Prostate gland (tissue), 2 donors: ENCODE measurements around the gene SLC26A11. TPM values are rescaled to one million over a fixed set of nuclear protein-coding genes. Genes with fewer than 3 reads are reported as not detected.

ENCODE experiments used
- DNase-seq: peaks from one replicate; pipeline ENCODE4 v3.0.0-alpha.2; 2019; ENCODE audit warnings: low spot score
- H3K27ac ChIP-seq, 2 donors: fragments of 200-600 bp; sonication (generic); 2 replicates each; pipeline ENCODE4 v1.5.1; 2017 to 2019
- H3K27me3 ChIP-seq: fragments of 200-600 bp; sonication (generic); replicated peaks from 2 replicates; pipeline ENCODE4 v1.5.1; 2019; ENCODE audit not compliant: insufficient read depth
- H3K36me3 ChIP-seq, 2 donors: fragments of 200-600 bp; sonication (generic); 1 replicate in 1 of 2; 2 replicates in 1 of 2; pipeline versions ENCODE4 v1.5.1 to v1.8.1; 2017 to 2019
- H3K4me1 ChIP-seq: fragments of 200-600 bp; sonication (generic); replicated peaks from 2 replicates; pipeline ENCODE4 v1.5.1; 2019
- H3K4me3 ChIP-seq, 2 donors: fragments of 200-600 bp; sonication (generic); 2 replicates each; pipeline ENCODE4 v1.5.1; 2017 to 2019
- H3K9me3 ChIP-seq: fragments of 200-600 bp; sonication (generic); 2 replicates; pipeline ENCODE4 v1.5.1; 2017
- CTCF ChIP-seq, 4 experiments: fragments of 200-600 bp in 2 of 4; fragments of 450-650 bp in 2 of 4; sonication (generic) in 2 of 4; IDR thresholded peaks; 1 replicate in 3 of 4; 2 replicates in 1 of 4; pipeline ENCODE4 v1.5.1; 2016 to 2019; ENCODE audit warnings: antibody characterized with exemption in 4 of 4, mild to moderate bottlenecking in 2 of 4, moderate library complexity in 2 of 4
- POLR2A ChIP-seq: fragments of 450-650 bp; IDR thresholded peaks from one replicate; pipeline ENCODE4 v1.6.1; 2016; ENCODE audit warnings: antibody characterized with exemption, mild to moderate bottlenecking
- POLR2AphosphoS5 ChIP-seq: sonication (generic); formaldehyde crosslinking; IDR thresholded peaks from one replicate; pipeline ENCODE4 v1.6.1; 2017; ENCODE audit warnings: antibody characterized with exemption
- WGBS: methylation state at CpG from one replicate; pipeline ENCODE4 v1.1.5; 2018; 5-methylcytosine and 5-hydroxymethylcytosine counted together
- intact Hi-C: fragments of 100-400 bp; cut with DNase I; formaldehyde crosslinking; loops from one replicate; pipeline ENCODE4 v1.14.2; 2022
- total RNA-seq, 2 donors: library from RNA; depleted of rRNA; stranded (reverse); fragments of >200 nt; gene quantifications; one replicate each; pipeline ENCODE4 v1.1.0, GENCODE V29; 2016

Gene SLC26A11
- total RNA-seq, 2 donors from 2014 or later: 16.9 to 32.4 TPM

- H3K27me3 ChIP-seq: no peaks in the 10 kb centered on the region
- H3K27ac ChIP-seq: no peak overlapping the region
- DNase-seq: no peak
- WGBS: 43% methylated on average over 2 of the region's 2 CpGs
- no peak overlapping the region for H3K4me3 ChIP-seq
- TF ChIP-seq POLR2AphosphoS5 (no peak), POLR2A (no peak), CTCF (IDR thresholded peaks at IDR 0.05) (no peak)
- H3K9me3 ChIP-seq: no peaks in the 10 kb centered on the region
- no peaks in the 10 kb centered on the region for H3K4me1 ChIP-seq
- no peaks in the 10 kb centered on the region for H3K36me3 ChIP-seq
- intact Hi-C loops: no loop called here
These were observed 49.2 kb downstream of the SLC26A11 start for GRCh38 chr17:80269405-80269807.

- intact Hi-C loops: no loop called here
- 78% methylated on average over 10 of the region's 10 CpGs for WGBS
- H3K9me3 ChIP-seq: no peaks in the 10 kb centered on the region
- no peak for DNase-seq
- H3K27ac ChIP-seq: no peak overlapping the region
- TF ChIP-seq POLR2AphosphoS5 (no peak), CTCF (IDR thresholded peaks at IDR 0.05) (no peak), POLR2A (no peak)
- H3K36me3 ChIP-seq: no peaks in the 10 kb centered on the region
- no peak overlapping the region for H3K4me3 ChIP-seq
- H3K27me3 ChIP-seq: no peaks in the 10 kb centered on the region
- H3K4me1 ChIP-seq: no peaks in the 10 kb centered on the region
These were observed 49.9 kb downstream of the SLC26A11 start for GRCh38 chr17:80270104-80270503.

GRCh38 chr17:80270836-80271235 lies 50.6 kb downstream of the SLC26A11 start:
- H3K4me3 ChIP-seq: no peak overlapping the region
- WGBS: 75% methylated on average over 4 of the region's 4 CpGs
- no peaks in the 10 kb centered on the region for H3K4me1 ChIP-seq
- no peaks in the 10 kb centered on the region for H3K9me3 ChIP-seq
- no peaks in the 10 kb centered on the region for H3K27me3 ChIP-seq
- TF ChIP-seq POLR2AphosphoS5 (no peak), POLR2A (no peak), CTCF (IDR thresholded peaks at IDR 0.05) (no peak)
- intact Hi-C loops: no loop called here
- no peaks in the 10 kb centered on the region for H3K36me3 ChIP-seq
- DNase-seq: no peak
- H3K27ac ChIP-seq: no peak overlapping the region

DNA sequence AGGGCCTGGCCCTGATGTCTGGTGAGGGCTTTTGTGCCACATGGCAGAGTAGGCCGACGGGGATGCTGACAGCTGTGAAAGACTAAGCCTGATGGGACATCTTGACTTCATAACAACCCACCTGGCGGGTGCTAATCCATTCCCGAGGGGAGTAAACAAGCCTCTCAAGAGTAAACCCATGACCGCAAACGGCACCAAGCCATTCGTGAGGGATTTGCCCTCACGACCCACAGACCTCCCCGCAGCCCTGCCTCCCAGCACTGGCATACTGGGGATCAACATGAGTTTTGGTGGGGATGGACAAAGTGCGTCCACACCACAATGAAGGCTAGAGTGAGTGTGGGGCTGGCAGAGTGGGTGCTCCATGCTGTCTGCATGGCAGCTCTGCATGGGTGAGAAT lies 52.1 kb downstream of the SLC26A11 start:
- no peaks in the 10 kb centered on the region for H3K4me1 ChIP-seq
- no peak overlapping the region for H3K4me3 ChIP-seq
- no peak for TF ChIP-seq CTCF (IDR thresholded peaks at IDR 0.05)
- TF ChIP-seq POLR2A: no peak
- TF ChIP-seq POLR2AphosphoS5: no peak
- no peak overlapping the region for H3K27ac ChIP-seq
- 91% methylated on average over 10 of the region's 10 CpGs for WGBS
- H3K27me3 ChIP-seq: no peaks in the 10 kb centered on the region
- DNase-seq: no peak
- H3K9me3 ChIP-seq: no peaks in the 10 kb centered on the region
- no peaks in the 10 kb centered on the region for H3K36me3 ChIP-seq
- intact Hi-C loops: no loop called here

DNA sequence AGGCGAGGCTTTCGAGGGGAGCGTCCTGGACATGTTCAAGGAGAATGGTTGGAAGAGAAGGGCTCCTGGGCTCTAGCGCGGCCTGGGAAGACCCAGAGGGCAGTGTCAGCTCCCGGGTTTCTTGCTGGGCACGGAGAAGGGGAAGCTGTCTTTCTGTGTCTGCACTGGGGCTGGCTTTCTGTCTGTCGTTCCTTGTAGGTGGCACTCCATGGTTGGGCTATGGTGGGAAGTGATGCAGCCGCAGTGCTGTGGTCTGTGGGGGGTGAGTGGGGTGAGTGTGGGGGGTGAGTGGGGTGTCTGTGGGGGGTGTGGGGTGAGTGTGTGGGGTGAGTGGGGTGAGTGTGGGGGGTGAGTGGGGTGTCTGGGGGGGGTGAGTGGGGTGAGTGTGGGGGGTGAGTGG lies 54.1 kb downstream of the SLC26A11 start:
- 87% methylated on average over 8 of the region's 9 CpGs for WGBS

More for the DNA sequence above, 54.1 kb downstream of the SLC26A11 start:
- H3K9me3 ChIP-seq: no peaks in the 10 kb centered on the region
- DNase-seq: no peak
- H3K4me1 ChIP-seq: no peaks in the 10 kb centered on the region
- no peak overlapping the region for H3K27ac ChIP-seq
- intact Hi-C loops: no loop called here
- H3K36me3 ChIP-seq: no peaks in the 10 kb centered on the region
- H3K27me3 ChIP-seq: no peaks in the 10 kb centered on the region
- H3K4me3 ChIP-seq: no peak overlapping the region
- no peak for TF ChIP-seq POLR2A
- TF ChIP-seq CTCF (IDR thresholded peaks at IDR 0.05): no peak
- TF ChIP-seq POLR2AphosphoS5: no peak
